ENCODE measurements around the gene ZPBP2. TPM values are rescaled to one million over a fixed set of nuclear protein-coding genes. Genes with fewer than 3 reads are reported as not detected.
A peak's percentile ranks its signal among the peaks of the same experiment; 100 is the strongest.

Gene ZPBP2
- total and polyA plus RNA-seq, 2 of the 13 experiments (the other 11 are each of a cell fraction or from before 2014, with no cell fraction given) = not detected

- TF ChIP-seq ZNF512 (CRISPR knock-in tag; IDR thresholded peaks at IDR 0.05) = no peak
- TF ChIP-seq RNF2 (conservative IDR thresholded peaks at IDR 0.05; ENCODE audit: low read depth) = peak; percentile 99
- TF ChIP-seq ZNF724P (CRISPR knock-in tag; IDR thresholded peaks at IDR 0.05; ENCODE audit: borderline replicate concordance) = peak; percentile 98
- TF ChIP-seq, protein P1, sequence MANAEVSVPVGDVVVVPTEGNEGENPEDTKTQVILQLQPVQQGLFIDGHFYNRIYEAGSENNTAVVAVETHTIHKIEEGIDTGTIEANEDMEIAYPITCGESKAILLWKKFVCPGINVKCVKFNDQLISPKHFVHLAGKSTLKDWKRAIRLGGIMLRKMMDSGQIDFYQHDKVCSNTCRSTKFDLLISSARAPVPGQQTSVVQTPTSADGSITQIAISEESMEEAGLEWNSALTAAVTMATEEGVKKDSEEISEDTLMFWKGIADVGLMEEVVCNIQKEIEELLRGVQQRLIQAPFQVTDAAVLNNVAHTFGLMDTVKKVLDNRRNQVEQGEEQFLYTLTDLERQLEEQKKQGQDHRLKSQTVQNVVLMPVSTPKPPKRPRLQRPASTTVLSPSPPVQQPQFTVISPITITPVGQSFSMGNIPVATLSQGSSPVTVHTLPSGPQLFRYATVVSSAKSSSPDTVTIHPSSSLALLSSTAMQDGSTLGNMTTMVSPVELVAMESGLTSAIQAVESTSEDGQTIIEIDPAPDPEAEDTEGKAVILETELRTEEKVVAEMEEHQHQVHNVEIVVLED (CRISPR knock-in tag; IDR thresholded peaks at IDR 0.05; ENCODE audit: borderline replicate concordance) = peak; percentile 76
- no peak for TF ChIP-seq ZNF512B (CRISPR knock-in tag; IDR thresholded peaks at IDR 0.05; ENCODE audit: borderline replicate concordance)
- TF ChIP-seq, protein P2, sequence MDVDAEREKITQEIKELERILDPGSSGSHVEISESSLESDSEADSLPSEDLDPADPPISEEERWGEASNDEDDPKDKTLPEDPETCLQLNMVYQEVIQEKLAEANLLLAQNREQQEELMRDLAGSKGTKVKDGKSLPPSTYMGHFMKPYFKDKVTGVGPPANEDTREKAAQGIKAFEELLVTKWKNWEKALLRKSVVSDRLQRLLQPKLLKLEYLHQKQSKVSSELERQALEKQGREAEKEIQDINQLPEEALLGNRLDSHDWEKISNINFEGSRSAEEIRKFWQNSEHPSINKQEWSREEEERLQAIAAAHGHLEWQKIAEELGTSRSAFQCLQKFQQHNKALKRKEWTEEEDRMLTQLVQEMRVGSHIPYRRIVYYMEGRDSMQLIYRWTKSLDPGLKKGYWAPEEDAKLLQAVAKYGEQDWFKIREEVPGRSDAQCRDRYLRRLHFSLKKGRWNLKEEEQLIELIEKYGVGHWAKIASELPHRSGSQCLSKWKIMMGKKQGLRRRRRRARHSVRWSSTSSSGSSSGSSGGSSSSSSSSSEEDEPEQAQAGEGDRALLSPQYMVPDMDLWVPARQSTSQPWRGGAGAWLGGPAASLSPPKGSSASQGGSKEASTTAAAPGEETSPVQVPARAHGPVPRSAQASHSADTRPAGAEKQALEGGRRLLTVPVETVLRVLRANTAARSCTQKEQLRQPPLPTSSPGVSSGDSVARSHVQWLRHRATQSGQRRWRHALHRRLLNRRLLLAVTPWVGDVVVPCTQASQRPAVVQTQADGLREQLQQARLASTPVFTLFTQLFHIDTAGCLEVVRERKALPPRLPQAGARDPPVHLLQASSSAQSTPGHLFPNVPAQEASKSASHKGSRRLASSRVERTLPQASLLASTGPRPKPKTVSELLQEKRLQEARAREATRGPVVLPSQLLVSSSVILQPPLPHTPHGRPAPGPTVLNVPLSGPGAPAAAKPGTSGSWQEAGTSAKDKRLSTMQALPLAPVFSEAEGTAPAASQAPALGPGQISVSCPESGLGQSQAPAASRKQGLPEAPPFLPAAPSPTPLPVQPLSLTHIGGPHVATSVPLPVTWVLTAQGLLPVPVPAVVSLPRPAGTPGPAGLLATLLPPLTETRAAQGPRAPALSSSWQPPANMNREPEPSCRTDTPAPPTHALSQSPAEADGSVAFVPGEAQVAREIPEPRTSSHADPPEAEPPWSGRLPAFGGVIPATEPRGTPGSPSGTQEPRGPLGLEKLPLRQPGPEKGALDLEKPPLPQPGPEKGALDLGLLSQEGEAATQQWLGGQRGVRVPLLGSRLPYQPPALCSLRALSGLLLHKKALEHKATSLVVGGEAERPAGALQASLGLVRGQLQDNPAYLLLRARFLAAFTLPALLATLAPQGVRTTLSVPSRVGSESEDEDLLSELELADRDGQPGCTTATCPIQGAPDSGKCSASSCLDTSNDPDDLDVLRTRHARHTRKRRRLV (CRISPR knock-in tag; IDR thresholded peaks at IDR 0.05) = peak; percentile 73; the same call in 1 of the 2 replicates
- peak; percentile 96; the same call in 1 of the 2 replicates for TF ChIP-seq ZNF44 (CRISPR knock-in tag; IDR thresholded peaks at IDR 0.05)
- TF ChIP-seq MED8 (CRISPR knock-in tag; IDR thresholded peaks at IDR 0.05; ENCODE audit: insufficient replicate concordance) = peak; percentile 23
- peak; percentile 89 for TF ChIP-seq HNRNPLL (IDR thresholded peaks at IDR 0.05; ENCODE audit: low read depth, low read length, poor library complexity, severe bottlenecking)
- TF ChIP-seq, protein P3, sequence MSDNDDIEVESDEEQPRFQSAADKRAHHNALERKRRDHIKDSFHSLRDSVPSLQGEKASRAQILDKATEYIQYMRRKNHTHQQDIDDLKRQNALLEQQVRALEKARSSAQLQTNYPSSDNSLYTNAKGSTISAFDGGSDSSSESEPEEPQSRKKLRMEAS (IDR thresholded peaks at IDR 0.05) = peak; percentile 100
- TF ChIP-seq, protein P4, sequence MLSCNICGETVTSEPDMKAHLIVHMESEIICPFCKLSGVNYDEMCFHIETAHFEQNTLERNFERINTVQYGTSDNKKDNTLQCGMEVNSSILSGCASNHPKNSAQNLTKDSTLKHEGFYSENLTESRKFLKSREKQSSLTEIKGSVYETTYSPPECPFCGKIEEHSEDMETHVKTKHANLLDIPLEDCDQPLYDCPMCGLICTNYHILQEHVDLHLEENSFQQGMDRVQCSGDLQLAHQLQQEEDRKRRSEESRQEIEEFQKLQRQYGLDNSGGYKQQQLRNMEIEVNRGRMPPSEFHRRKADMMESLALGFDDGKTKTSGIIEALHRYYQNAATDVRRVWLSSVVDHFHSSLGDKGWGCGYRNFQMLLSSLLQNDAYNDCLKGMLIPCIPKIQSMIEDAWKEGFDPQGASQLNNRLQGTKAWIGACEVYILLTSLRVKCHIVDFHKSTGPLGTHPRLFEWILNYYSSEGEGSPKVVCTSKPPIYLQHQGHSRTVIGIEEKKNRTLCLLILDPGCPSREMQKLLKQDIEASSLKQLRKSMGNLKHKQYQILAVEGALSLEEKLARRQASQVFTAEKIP (CRISPR knock-in tag; IDR thresholded peaks at IDR 0.05; ENCODE audit: borderline replicate concordance) = 0 out of 2 replicates have a peak, but pooled peaks have one; percentile 66
- TF ChIP-seq SP2 (CRISPR knock-in tag; IDR thresholded peaks at IDR 0.05) = no peak; the same call in 1 of the 2 replicates
- TF ChIP-seq MBD4 (IDR thresholded peaks at IDR 0.05; ENCODE audit: borderline replicate concordance, low read length) = no peak
Measured at GRCh38 chr17:39863918-39864746, 3.9 kb upstream of the ZPBP2 start, which contains the start of gene IKZF3 (continued).
